MCF 10A (cell line): ENCODE measurements around the gene SYNE1. TPM values are rescaled to one million over a fixed set of nuclear protein-coding genes. Genes with fewer than 3 reads are reported as not detected.

ENCODE experiments used
- BruUV-seq: library from RNA; stranded (reverse); fragments of 400-500 nt; replicated peaks from 2 replicates; lab custom pipeline; 2021; lab: Mats Ljungman, UMichigan
- CTCF ChIA-PET: fragments of 300-600 bp; sonication (Branson Sonifier 250); formaldehyde crosslinking; extraction: SDS; loops from one replicate; lab custom pipeline; 2021; ENCODE audit warnings: antibody characterized with exemption, inconsistent platforms; lab: Yijun Ruan, JAX
- POLR2A ChIA-PET: fragments of 300-600, 350-650 bp; sonication (Branson Sonifier 250); formaldehyde crosslinking; extraction: SDS; loops from one replicate; lab custom pipeline; 2020; ENCODE audit warnings: antibody characterized with exemption, inconsistent platforms; lab: Yijun Ruan, JAX
- DNase-seq: peaks from one replicate; pipeline ENCODE4 v3.0.0-alpha.2; 2018; ENCODE audit not compliant: unreplicated experiment
- H3K27ac Mint-ChIP-seq: one replicate; pipeline ENCODE4 v1.8.0; 2022; ENCODE audit warnings: mild to moderate bottlenecking, low read depth, mixed read lengths; ENCODE audit not compliant: unreplicated experiment
- H3K27me3 Mint-ChIP-seq: one replicate; pipeline ENCODE4 v1.8.0; 2022; ENCODE audit warnings: mixed read lengths; ENCODE audit not compliant: insufficient read depth, unreplicated experiment
- H3K36me3 Mint-ChIP-seq: one replicate; pipeline ENCODE4 v1.8.0; 2022; ENCODE audit warnings: mild to moderate bottlenecking, moderate library complexity, mixed read lengths; ENCODE audit not compliant: insufficient read depth, unreplicated experiment
- H3K4me1 Mint-ChIP-seq: one replicate; pipeline ENCODE4 v1.8.0; 2022; ENCODE audit warnings: mixed read lengths; ENCODE audit not compliant: insufficient read depth, unreplicated experiment
- H3K4me3 Mint-ChIP-seq: one replicate; pipeline ENCODE4 v1.8.0; 2022; ENCODE audit warnings: mild to moderate bottlenecking, moderate library complexity, mixed read lengths; ENCODE audit not compliant: unreplicated experiment
- H3K9me3 Mint-ChIP-seq: one replicate; pipeline ENCODE4 v1.8.0; 2022; ENCODE audit warnings: mixed read lengths; ENCODE audit not compliant: unreplicated experiment
- CTCF ChIP-seq: fragments of 200-600 bp; IDR thresholded peaks from one replicate; pipeline ENCODE4 v1.8.0; 2022; ENCODE audit warnings: antibody characterized with exemption, mild to moderate bottlenecking; ENCODE audit not compliant: unreplicated experiment
- intact Hi-C: fragments of 100-400 bp; cut with micrococcal nuclease; formaldehyde crosslinking; loops from 2 replicates; pipeline ENCODE4 v1.14.1; 2022
- total RNA-seq: library from RNA; stranded (reverse); gene quantifications from 2 replicates; pipeline ENCODE4 v1.2.3, GENCODE V29; 2022

SYNE1 gene
- total RNA-seq, 1 experiment from 2014 or later, result 25.4 TPM

- Mint-ChIP-seq H3K4me1 (no peaks in the 10 kb centered on the region), H3K9me3 (no peaks in the 10 kb centered on the region), H3K4me3 (no peak overlapping the region), H3K27me3 (no peaks in the 10 kb centered on the region), H3K27ac (no peak overlapping the region), H3K36me3 (peaks cover 16% of the 10 kb centered on the region)
- TF ChIP-seq CTCF, result no peak
- ChIA-PET POLR2A (no interaction called here), CTCF (interaction anchor here (1.1 to 1.4 kb wide), 2 partner anchors 13 to 30 kb away, joined by 3 to 5 read pairs; no protein-coding TSS in a partner anchor)
- no TSS peak for BruUV-seq
- DNase-seq, result no peak
- intact Hi-C loops, result no loop called here
These were observed 403.4 kb downstream of the SYNE1 start for GRCh38 chr6:152233547-152234320.

- Mint-ChIP-seq H3K4me3 (no peak overlapping the region), H3K36me3 (peaks cover 16% of the 10 kb centered on the region), H3K27ac (no peak overlapping the region), H3K4me1 (no peaks in the 10 kb centered on the region), H3K9me3 (no peaks in the 10 kb centered on the region), H3K27me3 (no peaks in the 10 kb centered on the region)
- ChIA-PET POLR2A (interaction anchor here (1.0 kb wide), 1 partner anchor 79 kb away, joined by 4 read pairs; no protein-coding TSS in a partner anchor), CTCF (interaction anchor here (0.5 to 0.8 kb wide), 2 partner anchors 8 to 127 kb away, joined by 3 read pairs; no protein-coding TSS in a partner anchor)
- no peak for DNase-seq
- intact Hi-C loops, result no loop called here
- no peak for TF ChIP-seq CTCF
- no TSS peak for BruUV-seq
These were observed 404.5 kb downstream of the SYNE1 start for GRCh38 chr6:152232501-152233151.

- Mint-ChIP-seq H3K4me3 (no peak overlapping the region), H3K9me3 (no peaks in the 10 kb centered on the region), H3K36me3 (peaks cover 23% of the 10 kb centered on the region), H3K4me1 (no peaks in the 10 kb centered on the region), H3K27me3 (no peaks in the 10 kb centered on the region), H3K27ac (no peak overlapping the region)
- TF ChIP-seq CTCF, result no peak
- ChIA-PET CTCF (no interaction called here), POLR2A (no interaction called here)
- intact Hi-C loops, result no loop called here
- no peak for DNase-seq
- no TSS peak for BruUV-seq
These were observed 407.8 kb downstream of the SYNE1 start for GRCh38 chr6:152229330-152229729.

GRCh38 chr6:152226119-152226518, 411.0 kb downstream of the SYNE1 start:
- H3K4me3 Mint-ChIP-seq, result no peak overlapping the region
- CTCF ChIA-PET, result interaction anchor here (1.1 kb wide), 1 partner anchor 15 kb away, joined by 3 read pairs; no protein-coding TSS in a partner anchor
- H3K27ac Mint-ChIP-seq, result no peak overlapping the region
- peaks cover 9% of the 10 kb centered on the region for H3K9me3 Mint-ChIP-seq
- H3K36me3 Mint-ChIP-seq, result peaks cover 38% of the 10 kb centered on the region
- intact Hi-C loops, result no loop called here
- H3K4me1 Mint-ChIP-seq, result no peaks in the 10 kb centered on the region
- BruUV-seq, result no TSS peak
- POLR2A ChIA-PET, result no interaction called here
- no peak for TF ChIP-seq CTCF
- H3K27me3 Mint-ChIP-seq, result no peaks in the 10 kb centered on the region
- DNase-seq, result no peak
